HG03469 (cell line): ENCODE data around the gene MYO16.

ENCODE experiments used
- ATAC-seq: cut with Tn5 transposase; IDR thresholded peaks from one replicate; pipeline ENCODE4 v1.9.1; 2021; ENCODE audit warnings: mild to moderate bottlenecking, moderate library complexity, moderate number of reproducible peaks; ENCODE audit not compliant: unreplicated experiment

MYO16 gene

GRCh38 chr13:109110159-109110558 lies 480.7 kb downstream of the MYO16 start:
- ATAC-seq: no peak

GRCh38 chr13:109111141-109111540 lies 481.7 kb downstream of the MYO16 start:
- no peak for ATAC-seq

GRCh38 chr13:109113427-109113826 lies 484.0 kb downstream of the MYO16 start:
- no peak for ATAC-seq

- ATAC-seq: no peak
Observed at GRCh38 chr13:109114162-109114561, 484.8 kb downstream of the MYO16 start.

GRCh38 chr13:109114991-109115390 lies 485.6 kb downstream of the MYO16 start:
- ATAC-seq: no peak

GRCh38 chr13:109118521-109118920 lies 489.1 kb downstream of the MYO16 start:
- ATAC-seq: no peak

GRCh38 chr13:109119896-109120295 lies 490.5 kb downstream of the MYO16 start:
- no peak for ATAC-seq

GRCh38 chr13:109121826-109122225 lies 492.4 kb downstream of the MYO16 start:
- ATAC-seq: no peak

- no peak for ATAC-seq
Observed at GRCh38 chr13:109123971-109124370, 494.6 kb downstream of the MYO16 start.

- ATAC-seq: no peak
Observed at GRCh38 chr13:109126178-109126577, 496.8 kb downstream of the MYO16 start.

- no peak for ATAC-seq
Observed at GRCh38 chr13:109126891-109127641, 497.7 kb downstream of the MYO16 start.

- no peak for ATAC-seq
Observed at GRCh38 chr13:109128121-109128520, 498.7 kb downstream of the MYO16 start.

- no peak for ATAC-seq
Observed at GRCh38 chr13:109130093-109130835, 500.9 kb downstream of the MYO16 start.

- ATAC-seq: peak; percentile 72
Observed at GRCh38 chr13:109131698-109132257, 502.4 kb downstream of the MYO16 start.

GRCh38 chr13:109135018-109135417 lies 505.6 kb downstream of the MYO16 start:
- ATAC-seq: no peak

GRCh38 chr13:109136873-109137272 lies 507.5 kb downstream of the MYO16 start:
- ATAC-seq: no peak

- ATAC-seq: no peak
Observed at GRCh38 chr13:109139346-109139745, 509.9 kb downstream of the MYO16 start.

- no peak for ATAC-seq
Observed at GRCh38 chr13:109140054-109140453, 510.6 kb downstream of the MYO16 start.

GRCh38 chr13:109140479-109141349 lies 511.3 kb downstream of the MYO16 start:
- no peak for ATAC-seq

- no peak for ATAC-seq
Observed at GRCh38 chr13:109141706-109142105, 512.3 kb downstream of the MYO16 start.
